GM12801 (cell line): ENCODE data around the gene PMFBP1.

Experiments
- TF ChIP-seq, protein P1 (sequence below): IDR thresholded peaks from one replicate; pipeline ENCODE4 v1.5.1; 2011; ENCODE audit warnings: control low read depth; ENCODE audit not compliant: insufficient read length; ENCODE audit errors: extremely low read depth

The PMFBP1 gene

DNA sequence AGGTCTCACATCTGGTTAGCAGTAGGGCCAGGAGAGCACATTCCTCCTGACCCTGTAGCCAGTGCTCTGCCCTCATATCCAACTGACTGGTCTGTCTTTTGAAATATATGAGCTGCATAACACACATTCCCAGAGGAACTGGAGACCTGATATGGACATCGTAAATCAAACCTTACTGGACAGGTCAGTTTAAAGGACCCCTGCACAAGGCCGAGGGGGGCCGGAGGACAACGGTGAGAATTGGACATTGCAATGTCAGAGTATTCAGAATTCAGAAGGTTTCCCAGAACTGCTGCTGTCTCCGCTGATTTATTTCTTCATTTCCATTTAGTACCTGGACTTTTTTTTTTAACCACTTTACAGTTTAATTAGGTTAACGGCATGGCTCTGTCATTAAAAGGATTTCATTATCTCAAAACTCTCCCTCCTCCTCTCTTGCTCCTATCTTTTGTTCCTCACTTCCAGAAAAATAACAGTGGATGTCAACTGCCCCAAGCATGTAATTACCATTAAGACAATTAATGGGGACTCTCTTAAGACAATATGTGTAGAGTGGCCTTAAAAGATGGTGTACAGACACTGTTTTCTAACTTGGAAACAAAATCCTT lies 4.9 kb downstream of the PMFBP1 start:
- TF ChIP-seq, protein P1, sequence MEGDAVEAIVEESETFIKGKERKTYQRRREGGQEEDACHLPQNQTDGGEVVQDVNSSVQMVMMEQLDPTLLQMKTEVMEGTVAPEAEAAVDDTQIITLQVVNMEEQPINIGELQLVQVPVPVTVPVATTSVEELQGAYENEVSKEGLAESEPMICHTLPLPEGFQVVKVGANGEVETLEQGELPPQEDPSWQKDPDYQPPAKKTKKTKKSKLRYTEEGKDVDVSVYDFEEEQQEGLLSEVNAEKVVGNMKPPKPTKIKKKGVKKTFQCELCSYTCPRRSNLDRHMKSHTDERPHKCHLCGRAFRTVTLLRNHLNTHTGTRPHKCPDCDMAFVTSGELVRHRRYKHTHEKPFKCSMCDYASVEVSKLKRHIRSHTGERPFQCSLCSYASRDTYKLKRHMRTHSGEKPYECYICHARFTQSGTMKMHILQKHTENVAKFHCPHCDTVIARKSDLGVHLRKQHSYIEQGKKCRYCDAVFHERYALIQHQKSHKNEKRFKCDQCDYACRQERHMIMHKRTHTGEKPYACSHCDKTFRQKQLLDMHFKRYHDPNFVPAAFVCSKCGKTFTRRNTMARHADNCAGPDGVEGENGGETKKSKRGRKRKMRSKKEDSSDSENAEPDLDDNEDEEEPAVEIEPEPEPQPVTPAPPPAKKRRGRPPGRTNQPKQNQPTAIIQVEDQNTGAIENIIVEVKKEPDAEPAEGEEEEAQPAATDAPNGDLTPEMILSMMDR: no peak

DNA sequence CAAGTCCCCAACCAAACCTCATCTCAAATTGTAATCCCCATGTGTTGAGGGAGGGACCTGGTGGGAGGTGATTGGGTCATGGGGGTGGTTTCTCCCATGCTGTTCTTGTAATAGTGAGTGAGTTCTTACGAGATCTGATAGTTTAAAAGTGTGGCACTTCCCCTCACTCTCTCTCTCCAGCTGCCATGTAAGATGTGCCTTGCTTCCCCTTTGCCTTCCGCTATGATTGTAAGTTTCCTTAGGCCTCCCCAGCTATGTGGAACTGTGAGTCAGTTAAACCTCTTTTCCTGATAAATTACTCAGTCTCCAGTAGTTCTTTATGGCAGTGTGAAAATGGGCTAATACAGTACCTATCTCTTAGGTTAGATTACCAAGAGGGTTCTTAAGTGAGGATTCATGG lies 5.8 kb downstream of the PMFBP1 start:
- TF ChIP-seq, protein P1: no peak

DNA sequence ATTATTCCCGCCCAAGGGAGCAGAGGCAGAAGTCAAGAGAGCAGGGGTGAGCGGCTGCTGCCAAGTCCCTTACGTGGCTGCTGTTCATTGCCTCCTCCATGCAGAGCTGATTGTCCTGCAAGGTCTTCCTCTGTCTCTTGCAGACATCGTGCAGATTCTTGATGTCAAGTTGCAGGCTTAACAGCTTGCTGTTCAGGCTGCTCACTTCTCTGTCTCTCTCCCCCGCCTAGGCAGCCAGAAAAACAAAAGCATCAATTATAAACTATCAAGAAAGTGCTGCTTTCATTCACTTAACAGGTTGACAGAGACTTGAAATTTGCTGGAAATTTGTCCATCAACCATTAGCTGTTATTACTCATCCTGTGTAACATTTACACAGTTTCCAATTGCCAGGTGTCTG lies 7.3 kb downstream of the PMFBP1 start:
- TF ChIP-seq, protein P1: no peak

DNA sequence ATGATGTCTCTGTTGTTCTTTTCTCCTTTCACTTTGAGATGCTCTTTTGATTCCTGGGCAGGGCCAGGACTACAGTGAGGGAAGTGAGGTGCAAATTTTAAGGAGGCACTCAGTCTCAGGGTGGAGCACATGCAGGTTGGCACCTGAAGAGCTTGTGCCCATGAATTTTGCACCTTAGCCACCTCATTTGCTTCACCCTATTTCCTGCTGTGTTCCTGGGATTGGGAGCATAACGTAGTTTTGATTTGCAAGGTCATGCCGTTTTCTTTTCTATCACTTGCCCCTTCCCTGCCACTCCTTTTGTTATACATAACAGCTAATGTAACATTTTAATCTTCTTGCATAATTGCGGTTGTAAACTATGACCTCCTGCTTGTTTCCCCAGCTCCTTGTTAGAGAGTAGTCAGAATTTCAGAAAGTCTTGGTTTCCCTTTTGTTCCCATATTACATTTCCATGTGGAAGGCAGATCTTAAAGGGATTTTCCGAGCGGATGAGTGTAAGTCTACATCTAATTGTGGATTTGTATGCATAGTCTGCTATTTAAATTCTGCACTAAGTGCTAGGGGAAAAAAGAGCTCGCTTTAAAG lies 9.8 kb downstream of the PMFBP1 start:
- TF ChIP-seq, protein P1: no peak

DNA sequence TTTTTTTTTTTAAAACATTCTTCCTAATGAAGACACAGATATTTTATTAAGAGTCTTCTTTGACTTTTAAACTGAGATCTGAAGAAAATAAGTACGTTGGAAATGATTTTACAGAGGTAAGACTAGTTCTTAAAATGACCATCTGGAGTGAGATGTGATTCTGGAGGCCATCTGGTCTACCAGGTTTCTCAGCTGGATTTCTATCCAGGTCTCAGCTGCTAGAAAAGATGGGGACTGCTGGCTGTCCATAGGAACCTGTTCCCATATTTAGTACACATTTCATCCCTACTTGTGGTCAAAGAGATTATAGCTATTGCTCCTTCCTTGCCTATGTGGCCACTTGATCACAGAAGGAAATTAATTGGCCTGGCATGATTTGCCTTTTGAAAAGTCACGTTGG lies 12.2 kb downstream of the PMFBP1 start:
- TF ChIP-seq, protein P1: no peak

DNA sequence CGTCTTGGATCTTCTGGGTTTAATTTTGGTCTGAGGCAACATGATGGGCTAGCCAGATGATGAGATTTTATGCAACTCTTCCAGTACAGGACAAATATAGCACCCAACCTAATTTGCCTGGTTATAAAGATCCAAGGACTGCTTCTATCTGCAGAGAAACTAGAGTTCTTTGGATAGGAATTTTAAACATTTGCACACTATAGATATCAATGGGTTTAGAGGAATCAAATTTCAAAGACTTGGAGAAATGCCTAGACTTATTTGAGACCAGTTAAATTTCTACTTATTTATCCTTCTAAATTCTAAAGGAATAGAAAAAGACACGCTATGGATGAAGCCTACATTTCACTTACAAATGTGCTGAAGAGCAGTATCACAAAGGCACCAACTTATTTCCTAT lies 12.6 kb downstream of the PMFBP1 start:
- TF ChIP-seq, protein P1: no peak

DNA sequence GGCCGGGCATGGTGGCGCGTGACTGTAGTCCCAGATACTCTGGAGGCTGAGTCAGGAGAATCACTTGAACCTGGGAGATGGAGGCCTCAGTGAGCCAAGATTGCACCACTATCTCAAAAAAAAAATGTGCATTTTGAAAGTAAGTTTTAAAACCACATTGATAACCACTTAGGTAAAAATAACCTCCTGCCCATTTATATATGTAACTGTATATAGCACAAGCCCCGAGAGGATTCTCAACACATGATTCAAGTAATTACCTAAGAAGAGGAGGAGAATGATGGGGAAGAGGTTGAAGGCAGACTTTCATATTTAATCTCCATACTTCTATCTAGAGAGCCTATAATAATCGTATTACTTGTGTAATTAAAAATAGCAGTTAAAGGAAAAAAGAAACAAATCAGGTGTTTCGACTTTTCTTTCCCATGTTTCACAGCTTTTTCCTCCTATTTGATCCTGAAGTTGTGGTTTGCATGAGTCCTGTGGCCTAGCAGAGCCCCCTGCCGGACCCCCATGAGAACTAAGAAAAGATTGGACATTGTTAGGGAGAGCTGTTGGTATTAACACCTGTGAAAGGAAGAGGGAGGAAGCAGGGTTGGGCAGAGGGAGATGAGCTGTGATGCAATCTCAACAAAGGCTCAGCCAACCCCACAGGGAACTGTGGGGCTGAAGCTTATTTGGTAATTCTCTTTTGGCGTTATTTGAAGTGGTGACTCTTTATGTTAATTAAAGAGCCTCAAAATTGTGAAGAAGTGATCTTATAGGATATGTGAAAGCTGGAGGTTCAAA lies 22.1 kb downstream of the PMFBP1 start:
- TF ChIP-seq, protein P1: no peak
